Measurements from ENCODE around the gene RPA1.
A peak's percentile ranks its signal among the peaks of the same experiment; 100 is the strongest.
"Not testable (repeated sequence)": the region's sequence is repeated elsewhere in the genome, so short reads cannot be mapped to it uniquely, and the experiment has no call there.

The RPA1 gene

DNA sequence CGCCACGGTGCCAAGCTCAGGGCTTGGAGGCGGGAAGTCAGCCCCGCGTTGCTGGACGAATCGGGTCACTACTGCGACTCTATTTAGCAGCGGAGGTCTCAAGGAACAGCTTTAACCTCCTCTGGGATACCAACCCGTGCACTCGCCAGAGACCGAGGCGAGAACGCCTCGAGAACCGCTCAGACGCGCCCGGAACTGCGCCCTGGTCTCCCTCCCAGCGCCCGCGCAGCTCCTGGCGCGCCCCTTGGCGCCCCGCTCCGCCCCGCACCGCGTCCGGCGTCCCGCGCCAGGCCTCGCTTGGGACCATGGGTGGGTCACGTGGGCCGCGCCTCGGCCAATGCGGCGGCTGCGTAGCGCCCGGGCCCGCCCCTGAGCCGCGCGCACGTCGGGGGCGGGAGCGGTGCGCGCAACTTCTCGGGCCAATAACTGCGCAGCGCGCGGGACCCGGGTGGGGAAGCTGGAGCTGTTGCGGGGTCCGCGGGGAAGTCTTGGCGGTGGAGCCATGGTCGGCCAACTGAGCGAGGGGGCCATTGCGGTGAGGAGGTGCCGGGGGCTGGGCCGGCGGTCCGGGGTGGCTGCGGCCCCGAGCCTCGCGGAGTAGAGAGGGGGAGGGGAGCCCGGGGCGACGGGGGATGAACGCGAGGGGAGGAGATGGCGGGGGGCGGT lies at the start of gene RPA1, which contains the start of gene SMYD4:
Gene RPA1, plus strand, starts transcription at position 414 of the 666 bp plus-strand sequence. Its CDS starts 89 bp downstream, at position 503.
Gene SMYD4, minus strand, starts transcription at position 311 of the 666 bp plus-strand sequence. CDS start 1,908 bp downstream, outside the sequence.
- peak; percentile 85 for DNase-seq

DNA sequence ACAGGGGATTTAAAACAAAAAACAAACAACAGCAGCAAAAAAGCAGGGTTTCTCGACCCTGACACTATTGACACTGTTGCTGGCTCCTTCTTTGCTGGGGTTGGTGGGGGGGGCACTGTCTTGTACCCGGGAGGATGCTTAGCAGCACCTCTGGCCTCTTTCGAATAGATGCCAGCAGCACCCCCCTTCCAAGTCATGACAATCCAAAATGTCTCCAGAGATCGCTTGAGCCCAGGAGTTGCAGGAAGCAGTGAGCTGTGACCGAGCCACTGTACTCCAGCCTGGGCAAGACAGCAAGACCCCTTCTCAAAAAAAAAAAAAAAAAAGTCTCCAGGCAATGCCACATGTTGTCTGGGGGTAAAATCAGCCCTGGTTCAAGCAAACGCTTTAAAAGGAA lies 47.6 kb upstream of the RPA1 start:
- DNase-seq, result no peak

DNA sequence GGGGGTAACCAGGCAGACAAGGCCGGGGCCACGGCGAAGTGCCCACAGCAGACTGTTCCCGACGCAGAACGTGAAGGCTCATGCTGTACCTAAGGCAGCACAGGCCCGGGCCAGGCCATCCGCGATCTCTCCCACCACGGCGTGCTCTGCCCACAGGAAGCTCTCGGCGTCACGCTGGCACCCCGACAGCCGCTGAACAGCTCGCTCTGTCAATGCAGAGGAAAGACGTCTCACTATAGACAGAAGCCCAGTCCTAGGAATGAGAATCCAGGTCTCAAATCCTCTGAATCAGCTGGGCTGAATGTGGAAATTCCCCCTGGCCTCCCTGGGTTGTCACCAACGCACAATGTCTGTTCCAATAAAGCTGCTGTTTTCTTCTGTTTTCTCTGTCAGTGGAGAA lies 46.5 kb upstream of the RPA1 start:
- DNase-seq, result no peak

DNA sequence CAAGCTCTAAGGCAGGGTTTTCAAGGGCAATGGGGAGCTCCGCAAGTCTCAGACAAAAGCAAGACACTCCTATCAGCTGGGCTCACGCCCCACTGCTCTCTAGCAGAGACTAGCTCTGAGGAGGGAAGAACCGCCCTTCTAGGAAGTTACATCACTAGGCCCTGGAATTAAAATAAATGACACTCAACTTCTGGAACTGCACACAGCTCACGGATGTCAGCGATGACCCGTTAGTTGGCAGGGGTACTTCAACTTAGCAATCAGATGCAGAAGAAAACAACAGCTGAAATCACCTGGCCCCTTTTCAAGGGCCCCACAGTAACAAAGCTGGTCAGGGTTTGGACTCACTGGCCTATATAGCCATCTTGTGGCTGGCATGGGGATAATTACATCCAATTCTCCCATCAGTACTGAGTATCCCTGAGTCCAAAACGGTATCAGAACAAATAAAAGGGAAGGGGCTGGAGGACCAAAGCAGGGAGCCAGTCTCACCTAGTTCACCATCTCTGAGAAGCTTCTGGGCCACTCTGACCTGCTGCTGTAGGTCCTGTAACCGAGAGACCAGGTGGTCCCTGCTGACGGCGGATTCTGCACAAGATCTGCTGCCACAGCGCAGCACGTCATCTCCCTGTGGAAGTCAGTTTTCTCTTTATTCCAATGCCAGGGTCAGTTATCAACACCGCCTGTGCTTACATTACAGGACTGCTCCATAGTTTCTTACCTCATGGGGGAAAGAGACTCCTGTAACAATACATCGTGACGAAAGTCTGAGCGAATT lies 45.8 kb upstream of the RPA1 start:
- DNase-seq, result no peak

DNA sequence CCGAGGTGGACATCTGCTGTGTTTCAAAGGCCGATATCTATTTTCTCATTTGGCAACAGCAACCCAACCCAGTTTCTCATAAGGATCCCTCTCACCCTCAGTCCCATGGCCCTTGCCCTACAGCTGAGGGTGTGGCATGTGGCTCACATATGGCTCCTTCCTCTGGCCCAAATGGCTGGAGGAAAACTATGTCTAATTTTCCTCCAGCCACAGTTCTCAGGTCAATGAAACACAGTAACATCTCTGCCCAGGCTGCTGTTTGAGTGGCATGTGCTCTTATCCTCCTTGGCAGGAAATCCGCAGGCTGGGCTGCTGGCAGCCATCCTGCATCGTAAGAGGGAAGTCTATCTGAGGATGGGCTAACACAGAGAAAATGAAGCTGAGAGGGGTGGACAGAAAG lies 43.9 kb upstream of the RPA1 start:
- no peak for DNase-seq

DNA sequence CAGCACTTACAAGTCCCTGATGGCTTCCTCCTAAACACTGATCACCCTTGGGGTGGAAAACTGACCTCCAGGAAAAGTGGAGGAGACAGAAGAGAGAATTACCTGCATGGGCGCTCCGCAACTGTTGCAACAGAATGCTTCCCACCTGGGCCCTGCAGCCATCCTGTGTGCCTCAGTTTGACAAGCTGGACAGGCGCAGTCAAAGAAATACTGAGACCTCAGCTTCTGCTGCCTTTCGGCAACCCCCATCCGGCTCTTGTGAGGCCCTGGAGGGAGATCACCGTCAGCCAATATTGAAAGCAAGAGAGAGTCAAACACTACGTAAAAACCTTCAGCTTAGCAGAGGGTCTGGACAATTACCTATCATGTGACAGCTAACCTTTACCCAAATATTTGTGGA lies 43.1 kb upstream of the RPA1 start:
- DNase-seq, result no peak

DNA sequence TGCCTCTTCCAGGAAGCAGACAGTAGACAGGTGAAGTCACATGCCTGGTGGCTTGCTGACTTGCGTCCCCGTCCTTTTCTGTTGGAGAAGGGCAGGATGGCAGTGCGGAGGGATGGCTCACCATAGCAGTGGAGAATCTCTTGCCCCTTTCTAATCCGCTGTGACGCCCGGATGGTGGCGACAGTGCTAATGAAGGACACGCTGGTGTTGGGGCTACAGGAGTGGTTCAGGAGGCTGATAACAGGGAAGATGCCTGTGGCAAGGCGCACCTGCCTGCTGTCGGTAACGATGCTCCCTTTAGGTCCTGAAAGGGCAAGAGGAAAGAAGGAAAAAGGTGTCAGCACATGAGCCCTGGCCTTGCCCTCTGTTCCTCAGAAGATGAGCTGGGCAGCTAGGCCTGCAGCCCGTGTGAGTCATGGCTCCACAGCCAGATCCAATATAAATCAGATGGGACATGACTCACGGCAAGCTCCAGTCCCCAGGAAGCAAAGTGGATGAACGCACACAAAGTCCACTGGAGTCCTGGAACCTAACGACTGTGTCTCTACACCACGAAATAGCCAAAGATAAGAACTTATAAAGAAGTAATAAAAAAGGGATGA lies 42.4 kb upstream of the RPA1 start:
- no peak for DNase-seq

DNA sequence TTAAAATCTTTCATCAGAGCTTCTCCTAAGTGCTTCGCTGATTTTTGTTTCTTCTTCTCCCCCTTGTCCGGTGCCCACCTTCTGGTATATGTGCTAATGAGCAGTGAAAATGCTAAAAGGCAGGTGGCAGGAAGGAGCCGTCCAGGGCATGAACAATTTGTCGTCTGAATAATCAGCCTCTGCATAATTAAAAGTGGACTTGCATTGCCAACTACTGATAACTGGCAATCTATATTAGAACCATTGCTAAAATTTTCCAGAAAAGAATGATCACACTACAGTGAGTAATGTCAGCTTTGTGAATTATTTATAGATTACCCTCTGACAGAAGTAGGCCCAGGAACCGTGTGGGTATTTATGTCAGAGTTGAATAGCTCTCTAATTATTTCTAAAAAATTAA lies 39.9 kb upstream of the RPA1 start:
- no peak for DNase-seq

DNA sequence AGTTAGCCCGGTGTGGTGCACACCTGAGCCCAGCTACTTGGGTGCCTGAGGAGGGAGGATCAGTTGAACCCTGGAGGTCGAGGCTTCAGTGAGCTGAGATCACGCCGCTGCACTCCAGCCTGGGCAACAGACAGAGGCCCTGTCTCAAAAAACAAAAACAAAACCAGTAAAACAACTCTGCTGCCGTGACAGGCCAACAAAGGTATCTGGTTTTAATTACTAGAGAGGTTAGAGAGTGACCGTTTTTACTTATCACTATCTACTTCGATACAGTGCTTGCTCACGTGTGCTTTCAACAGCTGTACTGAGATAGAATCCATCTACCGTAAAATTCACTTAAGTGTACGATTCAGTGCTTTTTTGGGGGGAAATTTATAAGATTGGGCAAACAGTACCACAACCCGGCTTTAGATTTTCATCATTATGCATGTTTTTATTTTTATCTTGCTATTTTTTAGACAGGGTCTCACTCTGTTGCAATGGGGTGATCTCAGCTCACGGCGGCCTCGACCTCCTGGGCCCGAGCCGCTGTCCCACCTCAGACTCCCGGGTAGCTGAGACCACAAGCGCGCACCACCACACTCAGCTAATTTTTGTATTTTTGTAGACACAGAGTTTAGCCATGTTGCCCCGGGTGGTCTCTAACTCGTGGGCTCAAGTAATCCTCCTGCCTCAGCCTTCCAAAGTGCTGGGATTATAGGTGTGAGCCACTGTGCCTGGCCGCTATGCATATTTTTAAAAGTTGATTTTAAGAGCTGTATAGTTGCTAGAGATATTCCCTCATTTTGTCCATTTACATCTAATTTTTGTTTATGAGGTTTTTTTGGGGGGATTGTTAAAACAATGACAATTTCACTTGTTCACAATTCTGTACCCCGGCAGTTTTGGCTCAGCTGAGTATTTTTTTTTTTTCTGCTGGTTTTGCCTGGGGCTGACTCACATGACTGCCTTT lies 37.0 kb upstream of the RPA1 start:
- DNase-seq, result no peak

DNA sequence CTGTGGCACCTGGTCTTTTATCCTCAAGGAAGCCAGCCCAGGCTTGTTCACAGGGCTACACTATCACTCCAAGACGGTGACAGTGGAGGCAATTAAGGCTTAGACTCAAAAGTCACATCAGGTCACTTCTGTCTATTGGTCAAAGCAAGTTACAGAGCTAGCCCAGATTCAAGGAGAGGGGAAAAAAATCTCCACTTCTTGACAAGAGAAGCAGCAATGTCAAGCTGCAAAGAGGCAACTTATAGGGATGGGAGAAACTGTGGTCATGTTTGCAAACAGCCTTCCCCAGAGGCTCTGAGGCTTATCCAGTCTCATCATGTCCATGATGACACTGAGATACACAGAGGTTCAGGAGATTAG lies 36.4 kb upstream of the RPA1 start:
- no peak for DNase-seq

DNA sequence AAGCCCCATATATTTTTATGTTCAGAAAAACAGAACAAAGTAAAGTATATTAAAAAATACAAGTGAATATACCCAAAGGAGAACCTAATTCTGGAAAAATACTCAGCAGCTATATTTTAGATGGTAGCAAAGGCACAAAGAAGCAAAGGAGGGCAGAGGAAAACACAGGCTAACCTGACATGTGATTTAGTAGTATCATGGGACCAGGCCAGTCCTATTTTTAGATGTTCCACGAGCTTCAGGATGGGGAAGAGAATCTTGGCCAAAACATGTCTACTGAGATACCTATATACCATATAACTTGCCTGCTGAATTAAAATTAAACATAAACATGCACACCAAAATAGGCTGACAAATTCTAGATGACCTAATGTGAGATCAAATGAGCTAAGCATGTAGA lies 33.0 kb upstream of the RPA1 start:
- DNase-seq, result no peak

DNA sequence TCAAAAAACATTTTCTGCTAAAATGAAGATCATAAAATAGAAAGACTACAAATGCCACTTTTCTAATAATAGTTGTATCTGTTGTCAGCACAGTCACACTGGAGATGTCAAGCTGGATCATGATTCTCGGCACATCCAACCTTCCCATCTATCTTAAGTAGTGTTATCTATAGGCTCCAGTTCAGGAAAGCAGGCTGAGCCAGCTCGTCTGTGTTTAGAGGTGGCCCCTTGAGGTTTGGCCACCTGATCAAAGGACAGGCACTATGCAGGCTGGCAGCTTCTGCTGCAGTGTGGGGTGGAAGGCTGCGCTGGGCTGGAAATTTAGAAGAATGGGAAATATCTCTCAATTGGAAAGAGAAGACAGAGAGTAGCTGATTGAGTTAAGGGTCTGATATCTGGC lies 32.5 kb upstream of the RPA1 start:
- DNase-seq, result no peak

DNA sequence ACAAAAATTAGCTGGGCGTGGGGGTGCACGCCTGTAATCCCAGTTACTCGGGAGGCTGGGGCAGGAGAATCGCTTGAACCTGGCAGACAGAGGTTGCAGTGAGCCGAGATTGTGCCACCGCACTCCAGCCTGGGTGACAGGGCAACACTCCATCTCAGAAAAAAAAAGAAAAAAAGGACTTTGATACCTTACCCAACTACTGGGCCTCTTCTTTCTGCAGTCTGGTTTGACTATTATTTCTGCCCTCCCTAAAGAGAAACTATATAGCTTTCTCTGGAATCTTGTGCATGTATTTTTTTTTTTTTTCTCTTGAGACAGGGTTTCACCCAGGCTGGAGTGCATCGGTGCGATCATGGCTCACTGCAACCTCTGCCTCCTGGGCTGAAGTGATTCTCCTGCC lies 32.0 kb upstream of the RPA1 start:
- DNase-seq, result not testable (repeated sequence)

DNA sequence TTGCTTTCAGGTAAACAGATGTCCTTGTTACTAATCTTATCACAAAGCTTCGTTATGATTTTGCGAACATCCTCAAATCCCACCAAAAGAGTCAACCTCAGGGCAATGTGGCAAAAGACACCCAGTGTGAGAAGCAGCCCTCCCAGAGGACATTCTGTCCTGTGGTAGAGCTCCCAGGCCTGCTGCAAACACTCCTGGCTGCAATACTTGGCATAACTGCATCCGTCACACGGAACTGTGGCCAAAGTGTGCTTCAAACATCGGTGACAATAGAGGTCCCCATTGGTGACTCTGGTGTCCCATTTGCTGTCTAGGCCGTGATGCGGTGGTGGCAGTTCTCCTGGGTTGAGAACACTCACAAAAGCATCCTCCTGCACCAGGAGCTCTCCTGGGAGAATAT lies 29.6 kb upstream of the RPA1 start:
- DNase-seq, result no peak

DNA sequence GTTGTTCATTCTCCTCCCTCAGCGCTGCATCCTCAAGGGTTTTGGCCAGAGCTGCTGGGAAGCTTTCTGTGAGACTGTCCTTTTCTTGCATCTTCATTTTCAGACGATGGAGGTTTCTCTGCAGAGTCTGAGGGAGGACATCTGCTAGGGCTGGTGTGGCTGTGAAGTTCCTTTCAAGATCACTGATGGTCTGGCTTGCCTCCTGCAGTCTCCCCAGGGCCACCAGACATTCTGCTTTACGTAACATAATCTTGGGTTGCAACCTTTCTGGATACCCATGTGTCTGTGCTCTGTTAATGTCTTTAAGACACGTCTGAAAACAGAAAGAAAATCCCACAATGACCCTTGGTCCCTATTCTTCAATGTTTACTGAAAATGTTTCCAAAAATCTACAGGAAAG lies 29.1 kb upstream of the RPA1 start:
- DNase-seq, result no peak

DNA sequence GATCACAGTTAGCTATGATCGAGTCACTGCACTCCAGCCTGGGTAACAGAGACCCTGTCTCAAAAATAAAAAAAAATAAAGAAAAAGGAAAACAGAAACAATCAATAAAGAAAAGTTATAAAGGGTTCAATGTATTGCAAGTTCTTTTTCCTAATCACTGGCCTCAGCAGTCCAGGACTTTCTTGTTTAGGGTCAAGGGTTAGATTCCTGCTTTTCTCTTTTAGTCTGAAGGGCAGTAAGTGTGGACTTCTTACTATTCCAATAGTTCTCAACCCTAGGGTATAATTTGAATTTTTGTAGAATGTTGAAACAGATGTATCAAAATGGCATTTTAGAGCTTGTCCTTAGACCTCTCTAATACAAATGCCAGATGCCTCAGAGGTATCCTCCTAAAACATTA lies 27.4 kb upstream of the RPA1 start:
- no peak for DNase-seq

DNA sequence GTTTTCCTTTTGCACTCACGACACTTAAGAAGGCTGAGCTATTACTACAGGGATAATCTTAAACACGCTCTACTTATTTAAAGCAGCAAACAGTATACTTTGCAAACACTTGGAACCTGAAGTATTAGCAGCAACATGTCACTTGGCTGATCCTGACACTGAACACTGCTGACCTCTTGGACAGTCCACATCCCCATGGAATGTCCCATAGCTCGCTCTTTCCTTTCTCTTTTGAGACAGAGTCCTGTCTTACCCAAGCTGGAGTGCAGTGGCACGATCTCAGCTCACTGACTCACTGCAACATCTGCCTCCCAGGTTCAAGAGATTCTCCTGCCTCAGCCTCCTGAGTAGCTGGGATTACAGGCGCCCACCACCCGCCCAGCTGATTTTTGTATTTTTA lies 26.5 kb upstream of the RPA1 start:
- no peak for DNase-seq

DNA sequence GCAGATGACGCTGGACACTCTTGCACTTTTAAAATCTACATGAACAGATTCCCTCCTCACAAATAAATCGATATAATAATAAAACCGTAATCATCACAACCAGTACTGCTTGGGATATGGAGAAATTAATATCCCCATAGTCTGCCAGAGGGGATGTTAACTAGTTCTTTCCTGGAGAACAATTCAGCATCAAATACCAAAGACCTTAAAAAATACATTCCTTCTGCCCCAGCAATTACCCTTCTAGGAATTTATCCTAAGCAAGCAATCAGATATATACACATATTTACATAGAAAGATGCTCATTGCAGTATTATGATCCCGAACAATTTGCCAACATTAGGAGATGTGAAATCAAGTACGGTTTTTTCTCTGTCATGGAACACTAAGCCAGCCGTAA lies 21.9 kb upstream of the RPA1 start:
- no peak for DNase-seq

DNA sequence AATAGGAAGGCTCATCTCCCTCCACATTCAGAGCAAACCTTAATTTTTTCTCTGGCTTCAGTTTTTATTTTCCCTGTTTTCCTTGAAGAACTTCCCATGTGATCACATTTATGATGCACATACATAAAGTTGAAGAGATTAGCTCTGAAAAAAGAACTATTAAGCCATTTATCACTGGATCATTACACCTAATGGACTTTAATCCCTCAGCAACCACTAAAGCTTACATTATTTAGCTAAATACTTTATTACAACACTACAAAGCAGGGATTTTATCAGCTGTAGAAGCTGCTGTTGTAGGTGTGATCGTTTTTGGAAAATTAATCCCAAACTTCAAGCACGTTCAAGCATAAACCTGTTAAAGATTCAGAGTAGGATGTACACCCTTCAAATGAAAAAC lies 21.2 kb upstream of the RPA1 start:
- no peak for DNase-seq

DNA sequence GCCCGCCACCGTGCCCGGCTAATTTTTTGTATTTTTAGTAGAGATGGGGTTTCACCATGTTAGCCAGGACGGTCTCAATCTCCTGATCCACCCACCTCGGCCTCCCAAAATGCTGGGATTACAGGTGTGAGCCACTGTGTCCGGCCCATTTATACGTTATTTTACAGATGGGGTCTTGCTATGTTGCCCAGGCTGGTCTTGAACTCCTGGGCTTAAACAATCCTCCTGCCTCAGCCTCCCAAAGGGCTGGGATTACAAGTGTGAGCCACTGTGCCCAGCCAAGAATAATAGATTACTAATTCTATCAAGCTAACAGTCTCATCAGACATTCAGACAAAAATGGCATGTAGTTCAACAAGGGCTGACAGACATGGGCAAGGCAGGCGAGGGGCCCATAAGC lies 20.0 kb upstream of the RPA1 start:
- not testable (repeated sequence) for DNase-seq

DNA sequence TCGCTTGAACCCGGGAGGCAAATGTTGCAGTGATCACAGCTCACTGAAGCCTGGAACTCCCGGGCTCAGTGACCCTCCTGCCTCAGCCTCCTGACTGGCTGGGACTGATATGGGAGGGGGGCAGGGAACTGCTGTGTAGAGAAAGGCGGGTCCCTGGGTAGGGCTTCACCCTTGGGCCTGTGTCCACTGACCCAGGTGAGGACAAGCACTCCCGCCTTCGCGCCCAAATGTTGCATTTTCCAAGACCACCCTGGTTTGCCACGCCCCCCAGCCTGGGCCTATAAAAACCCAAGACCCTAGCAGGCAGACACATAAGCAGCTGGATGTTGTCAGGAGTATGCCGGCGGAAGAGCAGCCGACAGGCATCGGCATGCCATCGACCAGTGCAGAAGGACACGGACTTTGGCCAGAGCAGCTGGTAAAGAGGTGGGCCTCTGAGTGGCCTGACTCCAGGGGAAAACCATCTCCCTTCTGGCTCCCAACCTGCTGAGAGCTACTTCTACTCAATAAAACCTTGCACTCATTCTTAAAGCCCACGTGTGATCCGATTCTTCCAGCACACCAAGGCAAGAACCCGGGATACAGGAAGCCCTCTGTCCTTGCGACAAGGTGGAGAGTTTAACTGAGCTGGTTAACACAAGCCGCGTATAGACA lies 19.2 kb upstream of the RPA1 start:
- DNase-seq, result no peak

DNA sequence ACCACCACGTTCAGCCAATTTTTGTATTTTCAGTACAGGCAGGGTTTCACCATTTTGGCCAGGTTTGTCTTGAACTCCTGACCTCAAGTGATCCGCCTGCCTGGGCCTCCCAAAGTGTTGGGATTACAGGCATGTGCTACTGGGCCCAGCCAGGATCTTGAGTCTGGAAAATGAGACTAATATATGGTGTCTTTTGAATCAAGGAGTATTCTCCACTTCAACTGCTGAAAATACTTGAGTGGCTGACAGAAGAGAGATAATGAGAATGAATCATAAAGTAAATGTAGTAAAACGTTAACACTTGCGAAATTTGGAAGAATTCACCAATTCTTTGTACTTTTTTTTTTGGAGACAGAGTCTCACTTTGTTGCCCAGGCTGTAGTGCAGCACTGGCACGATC lies 16.7 kb upstream of the RPA1 start:
- no peak for DNase-seq

All from NCI-H1436 (cell line).